AG04449 (cell line): Measurements from ENCODE around the gene DCD.
"Not testable (repeated sequence)": the region's sequence is repeated elsewhere in the genome, so short reads cannot be mapped to it uniquely, and the experiment has no call there.

ENCODE experiments used
- CTCF ChIA-PET: fragments of 350-600 bp; formaldehyde crosslinking; extraction: SDS; loops from one replicate; lab custom pipeline; 2021; ENCODE audit warnings: antibody characterized with exemption; lab: Yijun Ruan, JAX
- POLR2A ChIA-PET: fragments of 400-600, 350-600 bp; formaldehyde crosslinking; extraction: SDS; loops from one replicate; lab custom pipeline; 2020; ENCODE audit warnings: antibody characterized with exemption, inconsistent platforms; lab: Yijun Ruan, JAX
- DNase-seq: peaks from one replicate; pipeline ENCODE4 v3.0.0-alpha.2; 2010; ENCODE audit warnings: low read depth, low spot score
- H3K4me3 ChIP-seq: 2 replicates; pipeline ENCODE4 v1.5.1; 2011; ENCODE audit warnings: low read depth, mild to moderate bottlenecking, control low read depth, low read length
- CTCF ChIP-seq: IDR thresholded peaks from one replicate; pipeline ENCODE4 v1.5.1; 2011; ENCODE audit warnings: mild to moderate bottlenecking, moderate library complexity, low read length, control low read depth, inconsistent platforms; ENCODE audit not compliant: insufficient read depth; ENCODE audit errors: missing control alignments

DCD gene

GRCh38 chr12:54666008-54666407 lies 17.8 kb upstream of the DCD start:
- no peak overlapping the region for H3K4me3 ChIP-seq
- no peak for DNase-seq
- CTCF ChIA-PET: no interaction called here
- TF ChIP-seq CTCF: no peak
- POLR2A ChIA-PET: no interaction called here

- POLR2A ChIA-PET, DNase-seq, H3K4me3 ChIP-seq: not testable (repeated sequence)
- CTCF ChIA-PET: interaction anchor here (0.6 kb wide), 1 partner anchor 36 kb away, joined by 3 read pairs; no protein-coding TSS in a partner anchor
Observed at GRCh38 chr12:54665022-54665635, 17.0 kb upstream of the DCD start.

- TF ChIP-seq CTCF: no peak
- ChIA-PET POLR2A (no interaction called here), CTCF (no interaction called here)
- H3K4me3 ChIP-seq: no peak overlapping the region
- no peak for DNase-seq
Observed at GRCh38 chr12:54663603-54664002, 15.4 kb upstream of the DCD start.

GRCh38 chr12:54662026-54662425 lies 13.9 kb upstream of the DCD start:
- ChIA-PET POLR2A (no interaction called here), CTCF (no interaction called here)
- TF ChIP-seq CTCF: no peak
- H3K4me3 ChIP-seq: no peak overlapping the region
- DNase-seq: no peak

GRCh38 chr12:54661048-54661447 lies 12.9 kb upstream of the DCD start:
- no peak overlapping the region for H3K4me3 ChIP-seq
- DNase-seq: no peak
- CTCF ChIA-PET: no interaction called here
- no peak for TF ChIP-seq CTCF
- POLR2A ChIA-PET: no interaction called here

GRCh38 chr12:54660320-54660962 lies 12.3 kb upstream of the DCD start:
- CTCF ChIA-PET: no interaction called here

More at GRCh38 chr12:54660320-54660962, 12.3 kb upstream of the DCD start:
- H3K4me3 ChIP-seq: no peak overlapping the region
- DNase-seq: no peak
- no peak for TF ChIP-seq CTCF
- POLR2A ChIA-PET: no interaction called here
